Peyer's patch (tissue), 4 donors: ENCODE measurements around the gene PRL.

Experiments
- POLR2A ChIP-seq, 2 donors: fragments of 450-650 bp; IDR thresholded peaks; one replicate each; pipeline ENCODE4 v1.5.1; 2017; ENCODE audit warnings: antibody characterized with exemption in 2 of 2, mild to moderate bottlenecking in 2 of 2, moderate library complexity in 2 of 2
- TF ChIP-seq, protein P1 (sequence below), 6 experiments: fragments of 450-650 bp in 4 of 6; fragments of 200-600 bp in 2 of 6; sonication (generic) in 1 of 6; IDR thresholded peaks; one replicate each; pipeline ENCODE4 v1.5.1; 2017 to 2019; ENCODE audit warnings: antibody characterized with exemption in 6 of 6, mild to moderate bottlenecking in 3 of 6, moderate library complexity in 1 of 6

DNA sequence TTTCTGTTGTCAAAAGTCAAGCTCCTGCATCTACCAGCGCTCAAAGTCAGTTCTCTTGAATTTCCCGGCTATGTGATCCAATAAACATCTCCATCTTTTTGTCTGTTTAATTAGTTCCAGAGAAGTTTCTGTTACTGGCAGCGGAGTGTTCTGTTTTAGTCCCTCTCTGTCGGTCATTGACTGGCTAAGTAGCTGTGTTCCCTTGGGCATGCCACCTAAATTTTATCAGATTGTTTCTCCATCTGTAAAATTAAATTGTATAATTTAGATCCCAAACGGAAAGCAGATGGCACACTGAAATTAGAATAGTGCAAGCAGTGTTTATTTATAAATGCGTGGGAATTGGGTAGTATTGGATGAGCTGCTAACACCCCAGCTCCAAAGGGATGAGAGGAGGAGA, 29.7 kb upstream of the PRL start:
- TF ChIP-seq, protein P1, sequence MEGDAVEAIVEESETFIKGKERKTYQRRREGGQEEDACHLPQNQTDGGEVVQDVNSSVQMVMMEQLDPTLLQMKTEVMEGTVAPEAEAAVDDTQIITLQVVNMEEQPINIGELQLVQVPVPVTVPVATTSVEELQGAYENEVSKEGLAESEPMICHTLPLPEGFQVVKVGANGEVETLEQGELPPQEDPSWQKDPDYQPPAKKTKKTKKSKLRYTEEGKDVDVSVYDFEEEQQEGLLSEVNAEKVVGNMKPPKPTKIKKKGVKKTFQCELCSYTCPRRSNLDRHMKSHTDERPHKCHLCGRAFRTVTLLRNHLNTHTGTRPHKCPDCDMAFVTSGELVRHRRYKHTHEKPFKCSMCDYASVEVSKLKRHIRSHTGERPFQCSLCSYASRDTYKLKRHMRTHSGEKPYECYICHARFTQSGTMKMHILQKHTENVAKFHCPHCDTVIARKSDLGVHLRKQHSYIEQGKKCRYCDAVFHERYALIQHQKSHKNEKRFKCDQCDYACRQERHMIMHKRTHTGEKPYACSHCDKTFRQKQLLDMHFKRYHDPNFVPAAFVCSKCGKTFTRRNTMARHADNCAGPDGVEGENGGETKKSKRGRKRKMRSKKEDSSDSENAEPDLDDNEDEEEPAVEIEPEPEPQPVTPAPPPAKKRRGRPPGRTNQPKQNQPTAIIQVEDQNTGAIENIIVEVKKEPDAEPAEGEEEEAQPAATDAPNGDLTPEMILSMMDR (IDR thresholded peaks at IDR 0.05): no peak
- TF ChIP-seq POLR2A (IDR thresholded peaks at IDR 0.05): no peak
